Upper lobe of left lung (tissue), 4 donors: ENCODE results near the gene PTPRN2.

Experiments
- CTCF ChIP-seq, 6 experiments: fragments of 450-650 bp in 4 of 6; fragments of 200-600 bp in 2 of 6; sonication (generic) in 2 of 6; IDR thresholded peaks; one replicate each; pipeline ENCODE4 v1.5.1; 2016 to 2019; ENCODE audit warnings: antibody characterized with exemption in 6 of 6
- EP300 ChIP-seq, 4 donors: sonication (generic); formaldehyde crosslinking; IDR thresholded peaks; one replicate each; pipeline ENCODE4 v1.5.1; 2017; ENCODE audit warnings: antibody characterized with exemption in 4 of 4, control low read depth in 2 of 4
- POLR2A ChIP-seq, 4 donors: fragments of 450-650 bp; IDR thresholded peaks; one replicate each; pipeline ENCODE4 v1.5.1; 2016 to 2017; ENCODE audit warnings: antibody characterized with exemption in 4 of 4, mild to moderate bottlenecking in 2 of 4
- POLR2AphosphoS5 ChIP-seq, 2 donors: sonication (generic); formaldehyde crosslinking; IDR thresholded peaks; one replicate each; pipeline ENCODE4 v1.5.1; 2017; ENCODE audit warnings: antibody characterized with exemption in 2 of 2

GRCh38 chr7:158358926-158359645 is 228.5 kb downstream of the PTPRN2 start:
- TF ChIP-seq CTCF (IDR thresholded peaks at IDR 0.05) = no peak
- no peak for TF ChIP-seq POLR2A (IDR thresholded peaks at IDR 0.05)
- TF ChIP-seq POLR2AphosphoS5 (IDR thresholded peaks at IDR 0.05) = no peak
- TF ChIP-seq EP300 (IDR thresholded peaks at IDR 0.05) = no peak
